HG03103 (cell line): Measurements from ENCODE around the gene CRTAC1.

Experiments
- ATAC-seq: cut with Tn5 transposase; IDR thresholded peaks from one replicate; pipeline ENCODE4 v1.9.1; 2021; ENCODE audit warnings: low read depth; ENCODE audit not compliant: unreplicated experiment

Gene CRTAC1

DNA sequence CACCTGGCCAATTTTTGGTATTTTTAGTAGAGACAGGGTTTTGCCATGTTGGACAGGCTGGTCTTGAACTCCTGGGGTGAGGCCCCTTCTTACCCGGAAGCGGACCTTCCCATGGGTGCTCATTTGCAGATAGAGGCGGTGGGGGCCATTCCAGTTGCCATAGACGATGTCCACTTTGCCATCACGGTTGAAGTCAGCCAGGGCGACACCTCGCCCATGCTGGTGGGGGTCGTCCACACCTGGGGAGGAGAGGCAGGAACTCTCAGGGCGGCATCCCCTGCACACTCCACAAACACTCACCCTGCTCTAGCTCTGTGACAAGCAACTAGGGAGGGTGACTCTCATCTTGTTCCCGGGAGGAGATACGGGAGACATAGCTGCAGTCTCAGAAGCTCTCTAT, 125.8 kb downstream of the CRTAC1 start:
- ATAC-seq, result no peak

DNA sequence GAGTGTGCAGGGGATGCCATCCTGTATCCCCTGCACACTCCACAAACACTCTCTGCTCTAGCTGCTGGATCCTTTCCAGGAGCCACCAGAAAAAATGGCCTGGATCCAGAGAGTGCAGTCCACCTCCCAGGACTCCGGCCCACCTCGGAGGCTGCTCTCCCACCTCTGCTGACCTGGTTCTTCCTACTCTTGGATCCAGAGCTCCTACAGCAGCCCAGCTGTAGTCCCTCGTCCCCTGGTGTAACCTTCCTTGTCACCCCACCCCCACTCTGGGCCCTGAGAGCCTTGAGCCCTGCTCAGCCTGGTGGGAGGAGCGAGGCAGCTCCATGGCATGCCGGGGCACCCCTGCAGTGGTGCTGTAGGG, 126.4 kb downstream of the CRTAC1 start:
- ATAC-seq, result no peak

DNA sequence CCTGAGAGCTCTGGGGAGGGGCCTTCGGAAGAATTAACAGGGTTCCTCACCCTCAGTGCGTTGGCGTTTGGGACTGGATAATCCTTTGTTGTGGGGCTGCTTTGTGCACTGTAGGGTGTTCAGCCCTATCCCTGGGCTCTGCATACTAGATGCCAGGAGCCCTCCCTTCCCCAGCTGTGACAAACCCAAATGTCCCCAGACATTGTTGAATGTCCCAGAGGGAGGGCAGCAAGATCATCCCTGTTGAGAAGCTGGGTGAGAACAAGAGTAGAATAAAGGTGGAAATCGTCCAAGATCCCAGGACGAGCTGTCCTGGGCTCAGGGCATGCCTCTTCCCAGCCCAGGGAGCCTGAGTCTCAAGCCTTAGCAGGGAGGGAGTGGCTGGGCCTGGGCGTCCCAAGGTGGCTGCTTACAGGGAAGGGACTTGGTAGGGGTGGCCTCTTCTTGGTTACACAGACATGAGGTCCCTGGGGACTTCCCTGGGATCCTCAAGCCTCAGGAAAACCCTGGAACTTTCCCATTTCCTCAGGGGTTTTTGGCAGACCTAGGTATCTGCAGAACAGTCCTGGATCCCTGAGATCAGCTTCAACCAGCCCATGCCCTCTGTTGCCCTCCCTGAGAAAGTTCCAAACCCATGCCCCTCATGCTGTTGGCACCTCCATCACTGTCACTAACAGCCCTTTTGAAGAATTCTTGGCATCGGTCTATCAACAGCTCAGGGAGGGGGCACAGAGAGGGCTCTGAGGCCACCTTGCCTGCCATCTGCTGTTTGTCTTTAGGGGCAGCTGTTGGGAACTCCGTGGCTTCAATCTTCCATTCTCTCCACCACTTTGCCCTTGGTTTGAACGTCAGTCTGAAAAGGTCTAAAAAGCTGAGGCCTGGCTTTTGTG, 127.0 kb downstream of the CRTAC1 start:
- ATAC-seq, result no peak

DNA sequence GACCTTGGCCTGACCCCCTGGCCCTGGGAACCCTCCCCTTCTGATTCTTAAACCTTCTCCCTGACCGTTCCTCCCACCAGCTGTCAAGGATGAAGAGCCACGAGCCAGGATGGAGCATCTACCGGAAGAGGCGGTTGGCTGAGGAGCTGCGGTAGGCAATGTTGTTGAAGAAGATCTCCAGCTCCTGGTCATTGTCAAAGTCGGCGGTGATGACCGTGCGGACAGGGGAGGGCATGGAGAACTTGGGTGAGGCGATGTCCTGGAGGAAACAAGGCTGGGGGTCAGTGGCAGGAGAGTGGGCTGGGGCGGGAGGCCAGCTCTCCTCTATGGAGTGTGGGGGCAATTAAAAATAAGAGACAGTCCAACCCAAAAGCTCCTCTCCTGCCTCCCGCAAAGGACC, 129.0 kb downstream of the CRTAC1 start:
- ATAC-seq, result no peak

DNA sequence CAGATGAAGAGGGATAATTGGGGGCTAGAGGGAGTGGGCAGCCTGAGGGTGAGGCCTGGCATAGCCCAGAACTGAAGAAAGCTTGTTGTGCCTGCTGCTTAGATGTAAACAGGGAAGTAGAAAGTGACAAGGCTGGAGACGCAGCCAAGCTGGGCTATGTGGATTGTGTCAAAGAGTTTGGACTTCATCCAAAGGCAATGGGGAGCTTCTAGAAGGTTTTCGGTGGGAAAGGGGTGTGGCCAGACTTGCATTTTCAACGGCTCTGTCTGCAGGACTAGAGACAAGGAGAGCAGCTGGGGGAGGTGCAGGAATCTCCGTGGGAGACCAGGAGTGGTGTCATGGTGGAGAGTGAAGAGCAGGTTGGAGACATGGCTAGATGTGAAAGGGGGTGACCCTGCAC, 132.0 kb downstream of the CRTAC1 start:
- no peak for ATAC-seq

DNA sequence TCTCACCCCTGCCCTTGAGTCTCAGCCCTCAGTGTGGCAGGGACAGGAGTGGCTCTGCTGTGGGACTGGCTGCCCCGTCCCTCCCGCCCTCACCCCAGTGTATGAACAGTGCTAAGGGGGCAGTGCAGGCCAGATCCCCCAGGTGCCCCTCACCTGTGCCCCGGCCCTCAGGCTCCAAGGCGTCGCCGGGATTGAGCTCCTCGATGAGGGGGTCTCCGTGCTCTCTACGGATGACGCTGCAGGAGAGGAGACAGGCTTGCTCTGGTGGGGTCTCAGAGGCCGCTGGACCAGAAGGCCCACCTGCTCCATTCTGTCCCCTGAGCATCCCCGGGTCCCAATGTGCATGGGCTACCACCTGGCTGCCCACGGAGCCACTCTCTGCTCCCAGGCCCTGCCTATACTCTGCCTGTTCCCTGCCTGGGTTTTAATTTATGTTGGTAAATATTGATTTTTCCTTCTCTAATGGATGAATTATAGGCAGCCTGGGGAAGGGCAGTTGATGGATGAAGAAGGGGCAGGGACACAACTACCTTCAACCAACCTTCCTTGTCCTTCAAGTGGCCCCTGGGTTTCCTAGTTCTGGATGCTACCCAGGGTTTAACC, 133.6 kb downstream of the CRTAC1 start:
- ATAC-seq, result no peak

DNA sequence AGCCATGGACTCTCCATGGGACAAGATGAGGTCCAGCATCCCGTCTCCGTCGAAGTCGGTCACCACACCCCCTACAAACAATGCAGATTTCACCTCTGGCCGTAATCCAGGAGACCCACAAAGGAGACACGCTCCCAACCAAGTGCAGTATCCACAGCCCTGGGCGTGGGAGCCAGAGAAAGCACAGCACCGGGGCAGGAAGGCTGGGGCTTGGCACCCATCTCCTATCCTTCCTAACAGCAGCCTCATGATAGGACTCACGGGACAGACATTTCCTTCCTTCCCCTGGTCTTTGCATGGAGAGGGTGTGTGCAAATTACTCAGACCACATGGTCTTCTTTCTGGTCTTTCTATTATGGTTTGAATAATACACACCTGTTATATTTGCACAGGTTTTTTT, 134.5 kb downstream of the CRTAC1 start:
- no peak for ATAC-seq

DNA sequence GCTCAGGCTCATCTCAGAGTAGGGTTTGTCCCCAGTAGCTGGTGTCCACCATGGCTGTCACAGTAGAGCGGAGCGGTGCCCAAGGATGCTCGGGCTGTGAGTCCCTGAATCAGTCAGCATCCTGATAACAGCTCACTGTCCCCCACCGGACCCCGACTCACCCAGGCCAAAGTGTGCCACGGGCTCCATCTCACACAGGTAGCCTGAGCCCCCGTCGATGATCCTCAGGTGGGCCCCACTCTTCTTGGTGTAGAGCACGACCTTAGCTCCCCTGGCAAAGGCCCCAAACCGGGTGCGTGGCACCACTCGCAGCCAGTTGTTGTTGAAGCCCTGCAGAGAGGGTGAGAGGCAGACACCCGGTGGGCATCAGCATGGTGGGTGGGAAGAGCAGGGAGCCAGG, 135.3 kb downstream of the CRTAC1 start:
- no peak for ATAC-seq

DNA sequence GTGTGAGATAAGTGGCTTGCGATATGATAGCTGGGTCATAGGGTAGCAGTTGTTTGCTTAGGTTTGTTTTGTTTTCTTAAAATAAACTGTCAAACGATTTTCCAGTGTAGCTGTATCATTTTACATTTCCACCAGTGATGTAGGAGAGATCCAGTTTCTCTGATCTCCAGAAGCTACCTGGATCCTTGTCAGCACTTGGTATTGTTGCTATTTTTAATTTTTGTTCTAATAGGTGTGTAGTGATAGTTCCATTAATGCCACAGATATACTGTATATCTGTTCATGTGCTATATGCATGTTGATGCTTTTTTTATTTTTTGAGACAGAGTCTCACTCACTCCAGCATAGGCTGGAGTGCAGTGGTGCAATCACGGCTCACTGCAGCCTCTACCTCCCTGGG, 136.3 kb downstream of the CRTAC1 start:
- ATAC-seq, result no peak

DNA sequence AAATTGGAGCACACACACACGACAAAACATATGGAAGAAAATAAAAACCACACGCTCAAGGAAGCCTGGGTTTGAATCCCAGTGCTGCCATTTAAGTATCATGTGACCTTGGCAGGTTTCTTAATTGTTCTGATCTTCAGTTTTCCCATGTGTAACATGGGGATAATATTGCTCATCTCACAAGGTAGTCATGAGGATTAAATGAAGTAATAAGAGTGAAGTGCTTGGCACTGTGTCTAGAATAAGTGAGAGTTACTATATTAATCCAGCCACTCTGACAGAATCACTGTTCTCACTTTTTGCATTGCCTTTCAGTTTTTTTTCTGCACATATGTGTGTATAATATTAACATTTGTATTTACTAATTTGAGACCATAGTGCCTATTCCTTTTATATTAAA, 137.5 kb downstream of the CRTAC1 start:
- no peak for ATAC-seq

DNA sequence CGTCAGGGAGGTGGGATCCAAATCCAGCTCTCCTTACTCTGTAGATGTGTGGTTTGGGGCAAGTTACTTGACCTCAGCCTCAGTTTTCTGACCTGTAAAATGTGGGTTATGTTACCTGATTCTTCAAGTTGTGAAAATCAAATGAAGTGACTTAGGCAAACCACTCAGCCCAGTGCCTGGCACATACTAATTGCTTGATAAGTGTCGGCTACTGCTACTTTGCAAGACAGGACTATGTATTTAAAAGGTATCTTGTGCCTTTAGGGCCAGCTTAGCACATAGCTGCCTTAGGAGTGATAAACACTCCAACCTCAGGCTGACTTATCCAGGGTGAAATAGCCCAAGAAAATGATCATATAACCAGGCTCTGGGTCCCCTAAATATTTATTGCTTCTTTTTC, 137.9 kb downstream of the CRTAC1 start:
- no peak for ATAC-seq

DNA sequence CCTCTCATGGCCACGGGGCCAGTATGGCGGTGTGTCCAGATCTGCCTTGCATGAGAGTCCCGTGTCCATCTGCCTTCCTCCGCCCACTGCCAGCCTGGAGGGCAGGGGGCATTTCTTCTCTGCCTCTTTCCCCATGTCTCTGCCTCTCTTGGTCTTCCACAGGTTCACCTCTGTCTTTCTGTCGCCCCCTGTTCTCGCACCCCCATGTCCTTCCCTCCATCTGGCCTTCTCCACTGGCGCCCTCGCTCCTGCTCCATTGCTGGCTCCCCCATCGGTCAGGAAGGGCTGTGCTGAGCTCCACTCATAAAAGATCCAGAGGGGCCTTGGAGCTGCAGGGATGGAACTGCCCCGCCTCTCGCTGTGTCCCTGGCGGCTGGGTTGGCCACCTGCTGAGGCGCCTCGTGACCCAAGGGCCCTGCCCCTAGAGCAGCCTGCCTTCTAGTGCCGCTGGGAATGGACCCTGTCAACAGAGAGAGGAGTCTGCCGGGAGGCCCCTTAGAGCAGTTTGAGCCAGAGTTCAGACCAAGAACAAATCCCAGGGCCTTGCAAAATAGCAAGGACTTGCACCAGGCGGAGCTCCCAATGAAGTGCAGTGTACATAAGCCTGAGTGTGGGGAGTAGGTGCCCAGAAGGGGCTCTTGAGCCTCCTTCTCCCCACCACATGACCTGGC, 138.8 kb downstream of the CRTAC1 start:
- ATAC-seq, result no peak

DNA sequence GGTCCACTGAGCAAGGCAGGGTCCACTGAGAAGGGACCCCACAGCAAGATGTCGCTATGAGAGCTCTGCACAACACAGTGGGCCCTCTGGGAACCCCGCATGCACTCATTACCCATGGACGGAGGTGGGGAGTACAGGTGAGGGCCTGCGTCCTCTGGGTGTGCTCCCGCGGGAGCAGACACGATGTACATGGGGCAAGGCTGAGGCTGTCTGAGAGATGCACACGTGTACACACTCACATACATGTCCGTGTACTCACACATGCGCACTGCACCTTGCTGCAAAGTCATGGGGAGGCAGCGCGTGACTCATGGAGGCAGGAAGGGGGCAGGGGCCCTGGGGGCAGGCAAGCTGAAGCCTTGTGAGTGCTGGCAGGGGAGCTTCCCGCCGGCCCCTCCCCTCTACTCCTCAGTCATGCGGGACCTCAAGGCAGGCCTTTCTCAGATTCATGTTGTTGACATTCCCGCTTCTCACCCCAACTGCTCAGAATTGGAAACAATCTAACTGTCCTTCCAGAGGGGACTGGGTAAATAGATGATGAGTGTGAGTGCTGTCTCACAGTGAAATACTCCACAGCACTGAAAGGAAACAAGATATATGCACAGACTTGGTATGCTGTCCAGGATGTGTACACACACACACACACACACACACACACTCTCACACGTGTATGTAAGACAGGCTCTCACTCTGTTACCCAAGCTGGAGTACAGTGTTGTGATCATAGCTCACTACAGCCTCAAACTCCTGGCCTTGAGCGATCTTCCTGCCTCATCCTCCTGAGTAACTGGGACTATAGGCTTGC, 140.8 kb downstream of the CRTAC1 start:
- no peak for ATAC-seq

DNA sequence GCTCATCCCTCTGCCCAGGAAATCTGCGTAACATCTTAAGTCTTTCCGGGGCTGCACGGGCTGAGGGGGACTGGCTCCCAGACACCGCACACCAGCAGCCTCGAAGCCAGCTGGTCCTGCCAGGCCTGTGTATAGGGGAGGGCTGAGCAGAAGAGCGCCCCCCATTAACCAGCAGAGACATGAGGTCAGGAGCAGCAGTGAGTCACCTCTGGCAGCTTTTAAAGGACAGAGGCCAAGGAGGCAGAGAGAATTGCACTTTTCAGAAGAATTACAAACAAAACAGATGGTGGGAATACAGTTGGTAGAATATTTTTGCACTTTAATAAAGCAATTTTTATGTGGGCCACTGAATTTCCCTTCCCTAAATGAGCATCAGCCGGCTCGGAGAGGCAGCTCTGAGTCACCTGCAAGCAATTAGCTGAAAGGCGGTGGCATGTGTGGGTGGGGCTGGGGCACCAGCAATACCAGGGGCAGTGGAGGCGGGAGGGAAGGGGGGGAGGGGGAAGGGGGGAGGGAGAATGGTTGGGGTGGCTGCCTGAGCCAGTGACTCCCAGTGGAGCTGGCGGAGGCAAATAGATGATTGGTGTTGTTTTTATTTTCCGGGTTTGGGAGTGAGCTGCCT, 141.7 kb downstream of the CRTAC1 start:
- ATAC-seq, result no peak

DNA sequence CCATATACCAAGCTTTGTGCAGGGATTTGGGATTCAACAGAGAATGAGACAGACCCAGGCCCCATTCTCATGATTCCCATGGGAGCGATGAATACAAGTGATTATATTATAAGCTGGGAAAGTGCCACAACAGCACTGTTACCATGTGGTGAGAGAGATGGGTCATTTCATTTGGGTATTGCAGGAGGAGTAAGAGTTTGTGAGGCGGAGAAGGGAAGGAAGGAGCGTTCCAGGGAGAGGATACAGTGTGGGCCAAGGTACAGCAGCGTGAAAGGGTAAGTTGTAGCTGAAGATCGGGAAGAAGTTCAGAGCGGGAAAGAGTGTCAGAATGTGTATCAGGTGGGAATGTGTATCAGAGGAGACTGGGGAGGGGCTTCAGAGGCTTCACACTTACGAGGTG, 142.3 kb downstream of the CRTAC1 start:
- no peak for ATAC-seq

DNA sequence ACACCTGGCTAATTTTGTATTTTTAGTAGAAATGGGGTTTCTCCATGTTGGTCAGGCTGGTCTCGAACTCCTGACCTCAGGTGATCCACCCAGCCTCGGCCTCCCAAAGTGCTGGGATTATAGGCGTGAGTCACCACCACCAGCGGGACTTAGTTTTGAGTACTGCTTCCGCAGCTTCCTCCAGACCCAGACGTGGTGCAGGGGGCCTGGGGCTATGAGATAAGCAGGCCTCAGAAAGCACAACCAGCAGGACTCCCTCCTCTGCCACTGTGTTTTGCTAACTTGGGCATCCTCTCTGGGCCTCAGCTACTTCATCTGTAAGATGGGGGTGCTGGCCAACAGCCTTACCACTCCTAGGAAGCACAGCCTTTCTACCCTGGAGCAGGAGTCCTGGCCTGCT, 143.0 kb downstream of the CRTAC1 start:
- no peak for ATAC-seq

DNA sequence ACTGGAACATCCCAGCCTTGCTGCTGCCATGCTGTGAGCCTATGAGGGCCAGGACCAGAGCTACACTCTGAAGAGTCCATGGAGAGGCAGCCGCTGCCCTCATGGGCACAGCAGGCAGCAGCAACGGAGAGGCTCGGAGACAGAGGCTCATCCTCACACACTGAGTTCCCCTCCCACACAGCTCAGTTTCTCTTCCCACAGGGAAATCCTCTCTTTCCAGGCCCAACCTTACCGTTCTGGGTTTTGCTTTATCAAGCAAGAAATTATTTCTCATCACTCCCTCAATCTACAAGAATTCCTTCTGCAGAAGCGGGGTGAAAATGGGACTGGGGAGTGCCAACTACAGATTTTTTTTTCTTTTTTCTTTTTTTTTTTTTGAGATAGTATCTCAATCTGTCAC, 144.1 kb downstream of the CRTAC1 start:
- ATAC-seq, result no peak

DNA sequence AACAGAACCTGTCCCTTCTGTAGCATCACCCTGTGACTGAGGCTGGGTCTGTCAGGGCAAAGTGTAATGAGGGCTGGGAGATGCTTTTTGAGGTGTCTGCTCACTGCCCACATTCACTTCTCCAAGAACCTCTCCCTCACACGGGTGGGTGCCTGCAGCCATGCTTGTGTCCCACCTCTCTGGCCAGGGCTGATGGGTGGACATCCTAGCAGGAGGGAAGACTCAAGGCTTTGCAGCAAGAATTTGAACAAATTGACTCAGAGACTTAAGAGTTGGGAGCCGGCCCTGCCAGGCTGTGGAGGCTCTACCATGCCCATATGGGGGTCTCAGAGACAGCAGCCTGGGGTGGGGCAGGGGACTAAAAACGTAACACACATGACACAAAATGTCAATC, 147.3 kb downstream of the CRTAC1 start:
- ATAC-seq, result no peak

DNA sequence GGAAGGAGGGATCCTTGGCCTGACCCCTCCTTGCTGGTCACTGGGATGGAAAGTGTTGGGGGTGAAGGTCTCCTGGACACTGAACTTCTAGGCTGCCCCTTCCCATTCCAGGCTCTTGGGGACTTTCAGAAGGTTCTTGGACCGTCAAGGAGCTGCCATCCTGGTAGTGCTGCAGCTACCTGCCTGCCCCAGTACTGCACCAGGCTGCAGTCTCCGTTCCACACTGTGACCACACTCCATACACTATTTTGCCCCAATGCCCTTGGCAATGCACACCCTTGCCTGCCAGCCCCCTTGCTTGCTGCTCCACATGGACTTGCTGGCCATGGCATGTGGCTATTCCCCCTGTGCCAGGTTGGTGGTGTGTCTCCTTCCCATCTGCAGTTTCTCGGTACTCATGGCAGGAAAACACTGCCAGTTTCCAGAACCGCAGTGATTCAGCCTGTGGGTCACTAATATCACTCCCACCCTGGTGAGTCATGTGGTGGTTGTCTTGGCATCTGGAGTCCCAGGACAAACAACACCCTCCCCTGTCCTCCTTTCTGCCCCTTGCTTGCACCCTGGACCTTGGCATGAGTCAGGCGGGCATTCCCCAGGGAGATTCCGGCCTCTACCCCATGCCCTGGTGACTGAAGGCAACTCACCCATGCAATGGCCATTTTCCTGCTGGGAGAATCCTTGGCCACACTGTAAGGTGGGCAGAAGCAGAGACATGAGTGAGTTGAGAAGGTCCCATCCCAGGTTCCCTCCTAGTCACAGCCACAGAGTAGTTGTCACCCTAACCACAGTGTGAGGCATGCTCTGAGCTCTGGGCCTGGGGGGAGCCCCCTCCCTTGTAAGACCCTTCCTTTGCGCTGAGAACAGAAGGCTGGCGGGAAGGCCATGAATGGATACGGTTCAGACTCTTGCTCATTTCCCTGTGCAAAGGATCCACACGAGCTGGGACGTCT, 148.0 kb downstream of the CRTAC1 start:
- ATAC-seq, result no peak

DNA sequence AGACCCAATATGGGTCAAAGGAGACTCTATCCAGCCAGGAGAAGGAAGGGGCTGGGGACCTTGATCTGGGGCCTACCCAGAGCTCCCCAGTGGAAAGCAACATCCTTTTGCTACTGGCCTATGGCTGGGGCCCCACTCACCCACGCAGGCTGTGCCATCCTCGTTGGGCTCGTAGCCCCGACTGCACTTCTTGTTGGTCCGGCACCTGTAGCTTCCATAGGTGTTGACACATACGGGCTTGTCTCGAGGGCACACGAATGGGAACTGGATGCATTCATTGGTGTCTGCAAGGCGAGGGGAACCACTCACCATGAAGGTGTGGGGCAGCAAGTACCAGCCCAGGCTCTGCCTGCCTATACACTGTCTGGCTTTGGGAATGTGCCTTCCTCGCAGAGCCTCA, 150.3 kb downstream of the CRTAC1 start:
- no peak for ATAC-seq
